ENCODE measurements around the gene DCTD.

The DCTD gene

DNA sequence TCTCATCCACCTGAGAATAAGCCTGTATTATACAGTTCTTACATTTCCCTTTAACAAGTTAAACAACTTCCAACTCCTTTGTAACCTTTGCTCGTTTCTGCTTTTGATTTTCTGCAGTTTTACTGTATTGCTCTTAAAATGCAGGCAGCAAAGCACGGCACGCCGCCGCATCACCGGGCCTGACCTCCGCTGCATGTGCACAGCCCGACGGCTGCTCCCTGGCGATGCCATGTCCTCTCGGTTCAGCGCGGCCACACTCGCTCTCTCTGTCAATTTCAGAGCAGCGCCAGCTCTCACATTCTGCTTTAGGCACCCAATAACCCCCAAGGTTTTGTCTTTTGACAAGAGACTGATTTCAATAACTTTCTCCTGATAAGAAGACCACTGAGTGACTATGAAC is 60.3 kb downstream of the DCTD start:
- H3K27ac ChIP-seq (ENCODE audit: extremely low read depth, low read depth, low read length), result no peak overlapping the region
- H3K36me3 ChIP-seq (ENCODE audit: control insufficient read depth in 2 of 2, insufficient read depth in 1 of 2, low read length in 2 of 2), result no peaks in the 10 kb centered on the region
- POLR2A ChIA-PET, result no interaction called here
- CTCF ChIA-PET, result no interaction called here
- TF ChIP-seq, protein P1, sequence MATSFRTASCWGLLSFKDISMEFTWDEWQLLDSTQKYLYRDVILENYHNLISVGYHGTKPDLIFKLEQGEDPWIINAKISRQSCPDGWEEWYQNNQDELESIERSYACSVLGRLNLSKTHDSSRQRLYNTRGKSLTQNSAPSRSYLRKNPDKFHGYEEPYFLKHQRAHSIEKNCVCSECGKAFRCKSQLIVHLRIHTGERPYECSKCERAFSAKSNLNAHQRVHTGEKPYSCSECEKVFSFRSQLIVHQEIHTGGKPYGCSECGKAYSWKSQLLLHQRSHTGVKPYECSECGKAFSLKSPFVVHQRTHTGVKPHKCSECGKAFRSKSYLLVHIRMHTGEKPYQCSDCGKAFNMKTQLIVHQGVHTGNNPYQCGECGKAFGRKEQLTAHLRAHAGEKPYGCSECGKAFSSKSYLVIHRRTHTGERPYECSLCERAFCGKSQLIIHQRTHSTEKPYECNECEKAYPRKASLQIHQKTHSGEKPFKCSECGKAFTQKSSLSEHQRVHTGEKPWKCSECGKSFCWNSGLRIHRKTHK (tag by site-specific recombination; IDR thresholded peaks at IDR 0.05), result no peak
- TF ChIP-seq ZNF394 (tag by site-specific recombination; IDR thresholded peaks at IDR 0.05; ENCODE audit: borderline replicate concordance) (no peak), ZNF266 (tag by site-specific recombination; IDR thresholded peaks at IDR 0.05; ENCODE audit: low read depth) (no peak)
- TF ChIP-seq, protein P2, sequence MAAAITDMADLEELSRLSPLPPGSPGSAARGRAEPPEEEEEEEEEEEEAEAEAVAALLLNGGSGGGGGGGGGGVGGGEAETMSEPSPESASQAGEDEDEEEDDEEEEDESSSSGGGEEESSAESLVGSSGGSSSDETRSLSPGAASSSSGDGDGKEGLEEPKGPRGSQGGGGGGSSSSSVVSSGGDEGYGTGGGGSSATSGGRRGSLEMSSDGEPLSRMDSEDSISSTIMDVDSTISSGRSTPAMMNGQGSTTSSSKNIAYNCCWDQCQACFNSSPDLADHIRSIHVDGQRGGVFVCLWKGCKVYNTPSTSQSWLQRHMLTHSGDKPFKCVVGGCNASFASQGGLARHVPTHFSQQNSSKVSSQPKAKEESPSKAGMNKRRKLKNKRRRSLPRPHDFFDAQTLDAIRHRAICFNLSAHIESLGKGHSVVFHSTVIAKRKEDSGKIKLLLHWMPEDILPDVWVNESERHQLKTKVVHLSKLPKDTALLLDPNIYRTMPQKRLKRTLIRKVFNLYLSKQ (tag by site-specific recombination; IDR thresholded peaks at IDR 0.05; ENCODE audit: borderline replicate concordance), result no peak
- H3K9me3 ChIP-seq (ENCODE audit: control insufficient read depth, insufficient read depth, low read depth, low read length), result no peaks in the 10 kb centered on the region
- H3K4me1 ChIP-seq (ENCODE audit: control insufficient read depth, insufficient read depth, low read length), result no peaks in the 10 kb centered on the region
- no peak overlapping the region for H3K4me3 ChIP-seq (ENCODE audit: low read depth, low read length)

DNA sequence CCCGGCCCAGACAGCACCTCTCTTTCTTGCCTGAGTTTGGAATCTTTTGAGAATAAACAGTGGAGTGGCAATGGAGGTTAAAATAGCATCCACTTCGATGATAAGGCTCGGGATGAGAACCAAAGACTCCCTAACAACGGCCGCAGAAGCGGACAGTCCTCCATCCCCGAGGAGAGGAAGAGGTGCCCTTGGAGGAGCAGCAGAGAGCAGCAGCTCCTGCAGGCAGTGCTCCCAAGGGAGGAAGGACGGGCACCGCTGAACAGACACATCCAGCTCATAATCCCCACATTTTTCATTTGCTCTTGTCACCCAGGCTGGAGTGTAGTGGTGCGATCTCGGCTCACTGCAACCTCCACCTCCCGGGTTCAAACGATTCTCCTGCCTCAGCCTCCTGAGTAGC is 61.3 kb downstream of the DCTD start:
- Histone ChIP-seq H3K27ac (ENCODE audit: extremely low read depth, low read depth, low read length) (no peak overlapping the region), H3K36me3 (ENCODE audit: control insufficient read depth in 2 of 2, insufficient read depth in 1 of 2, low read length in 2 of 2) (no peaks in the 10 kb centered on the region), H3K4me3 (ENCODE audit: low read depth, low read length) (no peak overlapping the region), H3K9me3 (ENCODE audit: control insufficient read depth, insufficient read depth, low read depth, low read length) (no peaks in the 10 kb centered on the region), H3K4me1 (ENCODE audit: control insufficient read depth, insufficient read depth, low read length) (no peaks in the 10 kb centered on the region)
- ChIA-PET CTCF (interaction anchor here (0.6 kb wide), 1 partner anchor 13 kb away, joined by 3 read pairs; no protein-coding TSS in a partner anchor), POLR2A (no interaction called here)
- TF ChIP-seq ZNF830 (tag by site-specific recombination; IDR thresholded peaks at IDR 0.05; ENCODE audit: low read depth), result no peak
- TF ChIP-seq EGR2 (tag by site-specific recombination; IDR thresholded peaks at IDR 0.05; ENCODE audit: low read depth), result no peak
- TF ChIP-seq ZNF433 (tag by site-specific recombination; IDR thresholded peaks at IDR 0.05; ENCODE audit: low read depth), result no peak
- TF ChIP-seq ZNF664 (tag by site-specific recombination; IDR thresholded peaks at IDR 0.05), result no peak
- no peak for TF ChIP-seq MEIS1 (CRISPR knock-in tag; IDR thresholded peaks at IDR 0.05; ENCODE audit: borderline replicate concordance)
- no peak for TF ChIP-seq ZNF335 (tag by site-specific recombination; conservative IDR thresholded peaks at IDR 0.05)
- TF ChIP-seq GFI1B (tag by site-specific recombination; IDR thresholded peaks at IDR 0.05), result no peak
- TF ChIP-seq, protein P3, sequence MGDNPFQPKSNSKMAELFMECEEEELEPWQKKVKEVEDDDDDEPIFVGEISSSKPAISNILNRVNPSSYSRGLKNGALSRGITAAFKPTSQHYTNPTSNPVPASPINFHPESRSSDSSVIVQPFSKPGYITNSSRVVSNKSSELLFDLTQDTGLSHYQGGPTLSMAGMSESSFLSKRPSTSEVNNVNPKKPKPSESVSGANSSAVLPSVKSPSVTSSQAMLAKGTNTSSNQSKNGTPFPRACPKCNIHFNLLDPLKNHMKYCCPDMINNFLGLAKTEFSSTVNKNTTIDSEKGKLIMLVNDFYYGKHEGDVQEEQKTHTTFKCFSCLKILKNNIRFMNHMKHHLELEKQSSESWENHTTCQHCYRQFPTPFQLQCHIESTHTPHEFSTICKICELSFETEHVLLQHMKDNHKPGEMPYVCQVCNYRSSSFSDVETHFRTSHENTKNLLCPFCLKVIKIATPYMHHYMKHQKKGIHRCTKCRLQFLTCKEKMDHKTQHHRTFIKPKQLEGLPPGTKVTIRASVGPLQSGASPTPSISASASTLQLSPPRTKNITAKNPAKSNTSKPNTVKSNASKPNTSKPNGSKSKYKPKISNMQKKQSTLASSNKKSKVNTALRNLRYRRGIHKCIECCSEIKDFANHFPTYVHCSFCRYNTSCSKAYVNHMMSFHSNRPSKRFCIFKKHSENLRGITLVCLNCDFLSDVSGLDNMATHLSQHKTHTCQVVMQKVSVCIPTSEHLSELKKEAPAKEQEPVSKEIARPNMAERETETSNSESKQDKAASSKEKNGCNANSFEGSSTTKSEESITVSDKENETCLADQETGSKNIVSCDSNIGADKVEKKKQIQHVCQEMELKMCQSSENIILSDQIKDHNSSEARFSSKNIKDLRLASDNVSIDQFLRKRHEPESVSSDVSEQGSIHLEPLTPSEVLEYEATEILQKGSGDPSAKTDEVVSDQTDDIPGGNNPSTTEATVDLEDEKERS (tag by site-specific recombination; IDR thresholded peaks at IDR 0.05), result no peak
- no peak for TF ChIP-seq ZNF610 (tag by site-specific recombination; IDR thresholded peaks at IDR 0.05; ENCODE audit: borderline replicate concordance)
- TF ChIP-seq ZNF221 (tag by site-specific recombination; IDR thresholded peaks at IDR 0.05; ENCODE audit: borderline replicate concordance), result no peak
- TF ChIP-seq ZNF16 (tag by site-specific recombination; IDR thresholded peaks at IDR 0.05; ENCODE audit: low read depth), result no peak
- no peak for TF ChIP-seq ZNF560 (tag by site-specific recombination; IDR thresholded peaks at IDR 0.05; ENCODE audit: borderline replicate concordance)
- no peak for TF ChIP-seq ZNF629 (tag by site-specific recombination; IDR thresholded peaks at IDR 0.05)
- TF ChIP-seq, protein P4, sequence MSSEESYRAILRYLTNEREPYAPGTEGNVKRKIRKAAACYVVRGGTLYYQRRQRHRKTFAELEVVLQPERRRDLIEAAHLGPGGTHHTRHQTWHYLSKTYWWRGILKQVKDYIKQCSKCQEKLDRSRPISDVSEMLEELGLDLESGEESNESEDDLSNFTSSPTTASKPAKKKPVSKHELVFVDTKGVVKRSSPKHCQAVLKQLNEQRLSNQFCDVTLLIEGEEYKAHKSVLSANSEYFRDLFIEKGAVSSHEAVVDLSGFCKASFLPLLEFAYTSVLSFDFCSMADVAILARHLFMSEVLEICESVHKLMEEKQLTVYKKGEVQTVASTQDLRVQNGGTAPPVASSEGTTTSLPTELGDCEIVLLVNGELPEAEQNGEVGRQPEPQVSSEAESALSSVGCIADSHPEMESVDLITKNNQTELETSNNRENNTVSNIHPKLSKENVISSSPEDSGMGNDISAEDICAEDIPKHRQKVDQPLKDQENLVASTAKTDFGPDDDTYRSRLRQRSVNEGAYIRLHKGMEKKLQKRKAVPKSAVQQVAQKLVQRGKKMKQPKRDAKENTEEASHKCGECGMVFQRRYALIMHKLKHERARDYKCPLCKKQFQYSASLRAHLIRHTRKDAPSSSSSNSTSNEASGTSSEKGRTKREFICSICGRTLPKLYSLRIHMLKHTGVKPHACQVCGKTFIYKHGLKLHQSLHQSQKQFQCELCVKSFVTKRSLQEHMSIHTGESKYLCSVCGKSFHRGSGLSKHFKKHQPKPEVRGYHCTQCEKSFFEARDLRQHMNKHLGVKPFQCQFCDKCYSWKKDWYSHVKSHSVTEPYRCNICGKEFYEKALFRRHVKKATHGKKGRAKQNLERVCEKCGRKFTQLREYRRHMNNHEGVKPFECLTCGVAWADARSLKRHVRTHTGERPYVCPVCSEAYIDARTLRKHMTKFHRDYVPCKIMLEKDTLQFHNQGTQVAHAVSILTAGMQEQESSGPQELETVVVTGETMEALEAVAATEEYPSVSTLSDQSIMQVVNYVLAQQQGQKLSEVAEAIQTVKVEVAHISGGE (tag by site-specific recombination; conservative IDR thresholded peaks at IDR 0.05; ENCODE audit: low read depth), result no peak
- no peak for TF ChIP-seq ZNF366 (tag by site-specific recombination; conservative IDR thresholded peaks at IDR 0.05)
- TF ChIP-seq, protein P5, sequence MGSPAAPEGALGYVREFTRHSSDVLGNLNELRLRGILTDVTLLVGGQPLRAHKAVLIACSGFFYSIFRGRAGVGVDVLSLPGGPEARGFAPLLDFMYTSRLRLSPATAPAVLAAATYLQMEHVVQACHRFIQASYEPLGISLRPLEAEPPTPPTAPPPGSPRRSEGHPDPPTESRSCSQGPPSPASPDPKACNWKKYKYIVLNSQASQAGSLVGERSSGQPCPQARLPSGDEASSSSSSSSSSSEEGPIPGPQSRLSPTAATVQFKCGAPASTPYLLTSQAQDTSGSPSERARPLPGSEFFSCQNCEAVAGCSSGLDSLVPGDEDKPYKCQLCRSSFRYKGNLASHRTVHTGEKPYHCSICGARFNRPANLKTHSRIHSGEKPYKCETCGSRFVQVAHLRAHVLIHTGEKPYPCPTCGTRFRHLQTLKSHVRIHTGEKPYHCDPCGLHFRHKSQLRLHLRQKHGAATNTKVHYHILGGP (tag by site-specific recombination; IDR thresholded peaks at IDR 0.05), result no peak
